ENCODE measurements around the gene TMEM140. TPM values are rescaled to one million over a fixed set of nuclear protein-coding genes. Genes with fewer than 3 reads are reported as not detected.

Gene TMEM140
- total RNA-seq, 5 donors from 2014 or later (not counting 1 experiment from before 2014, with no cell fraction given) = 20.7 to 32.7 (median 25.8) TPM

DNA sequence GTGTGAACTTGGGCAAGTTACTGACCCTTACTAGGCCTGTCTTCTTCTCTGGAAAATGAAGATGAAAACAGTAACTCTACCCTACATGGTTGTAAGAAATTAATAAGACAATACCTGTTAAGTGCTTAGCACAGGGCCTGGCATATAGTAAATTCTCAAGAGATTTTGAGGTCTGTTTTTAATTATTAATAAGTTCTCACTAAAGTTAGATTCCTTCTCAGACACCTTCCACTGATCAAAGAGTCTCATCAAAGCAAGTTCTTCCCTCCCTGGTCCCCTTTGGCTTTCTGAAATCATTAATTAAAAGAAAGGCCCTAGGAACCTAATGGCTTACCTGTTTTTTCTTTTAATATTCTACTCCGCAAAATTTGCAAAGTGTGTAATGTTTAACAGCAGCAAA lies 4.6 kb downstream of the TMEM140 start:
- Mint-ChIP-seq H3K27ac (peak overlapping the region in 1 of 2 donors; percentile 43), H3K27me3 (no peaks in the 10 kb centered on the region), H3K9me3 (peaks cover 24 to 39% (median 37%) of the 10 kb centered on the region in 3 donors), H3K4me3 (peak overlapping the region in 1 of 3 donors; percentile 50), H3K4me1 (peaks cover 76 to 80% (median 77%) of the 10 kb centered on the region in 3 donors), H3K36me3 (peaks cover 65% of the 10 kb centered on the region)
- Histone ChIP-seq H3K36me3 (ENCODE audit: control insufficient read depth in 2 of 2, extremely low read depth in 1 of 2, insufficient read depth in 1 of 2, low read length in 1 of 2) (peaks cover 0 to 16% of the 10 kb centered on the region in 2 donors), H3K4me3 (ENCODE audit: control insufficient read depth in 1 of 2, extremely low read depth in 1 of 2, low read length in 1 of 2) (no peak overlapping the region), H3K27ac (ENCODE audit: low read length) (no peak overlapping the region), H3K9me3 (peaks cover 3% of the 10 kb centered on the region), H3K27me3 (replicated peaks in 1 of 2; ENCODE audit: control insufficient read depth in 2 of 2, extremely low read depth in 1 of 2, insufficient read depth in 2 of 2, low read length in 1 of 2) (no peaks in the 10 kb centered on the region), H3K4me1 (ENCODE audit: control insufficient read depth in 1 of 2, extremely low read depth in 1 of 2, insufficient read depth in 2 of 2, low read length in 2 of 2) (peaks cover 15 to 19% of the 10 kb centered on the region in 2 experiments)
- no CpG with 5 or more reads among the region's 1 CpG for WGBS (ENCODE audit: insufficient coverage)
- CTCF ChIA-PET = no interaction called here
- POLR2A ChIA-PET = no interaction called here
- no peak for DNase-seq
- ATAC-seq (replicated peaks in 1 of 4) = no peak

DNA sequence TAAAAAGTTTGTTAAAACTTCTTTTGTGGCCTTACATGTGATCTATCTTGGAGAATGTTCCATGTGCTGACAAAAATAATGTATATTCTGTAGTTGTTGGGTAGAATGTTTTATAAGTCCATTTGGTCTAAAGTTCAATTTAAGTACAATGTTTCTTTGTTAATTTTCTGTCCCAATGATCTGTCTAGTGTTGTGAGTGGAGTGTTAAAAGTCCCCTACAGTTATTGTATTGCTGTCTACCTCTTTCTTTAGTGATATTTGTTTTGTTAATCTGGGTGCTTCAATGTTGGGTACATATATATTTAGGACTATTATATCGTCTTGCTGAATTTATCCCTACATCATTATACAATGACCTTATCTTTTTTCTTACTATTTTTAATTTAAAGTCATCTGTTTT lies 6.9 kb downstream of the TMEM140 start:
- no peaks in the 10 kb centered on the region for H3K27me3 ChIP-seq (replicated peaks in 1 of 2; ENCODE audit: control insufficient read depth in 2 of 2, extremely low read depth in 1 of 2, insufficient read depth in 2 of 2, low read length in 1 of 2)
- H3K27ac Mint-ChIP-seq = no peak overlapping the region
- peaks cover 75% of the 10 kb centered on the region for H3K36me3 Mint-ChIP-seq
- peaks cover 3% of the 10 kb centered on the region for H3K9me3 ChIP-seq
- peaks cover 0 to 16% of the 10 kb centered on the region in 2 donors for H3K36me3 ChIP-seq (ENCODE audit: control insufficient read depth in 2 of 2, extremely low read depth in 1 of 2, insufficient read depth in 1 of 2, low read length in 1 of 2)
- H3K9me3 Mint-ChIP-seq = peaks cover 24 to 39% (median 37%) of the 10 kb centered on the region in 3 donors
- no CpG with 5 or more reads among the region's 1 CpG for WGBS (ENCODE audit: insufficient coverage)
- H3K4me3 Mint-ChIP-seq = no peak overlapping the region
- DNase-seq (no peak), ATAC-seq (replicated peaks in 1 of 4) (no peak)
- H3K4me1 Mint-ChIP-seq = peaks cover 70 to 89% (median 89%) of the 10 kb centered on the region in 3 donors
- no peak overlapping the region for H3K27ac ChIP-seq (ENCODE audit: low read length)
- ChIA-PET CTCF (no interaction called here), POLR2A (no interaction called here)
- peaks cover 2 to 34% of the 10 kb centered on the region in 2 experiments for H3K4me1 ChIP-seq (ENCODE audit: control insufficient read depth in 1 of 2, extremely low read depth in 1 of 2, insufficient read depth in 2 of 2, low read length in 2 of 2)
- H3K4me3 ChIP-seq (ENCODE audit: control insufficient read depth in 1 of 2, extremely low read depth in 1 of 2, low read length in 1 of 2) = no peak overlapping the region
- no peaks in the 10 kb centered on the region for H3K27me3 Mint-ChIP-seq

DNA sequence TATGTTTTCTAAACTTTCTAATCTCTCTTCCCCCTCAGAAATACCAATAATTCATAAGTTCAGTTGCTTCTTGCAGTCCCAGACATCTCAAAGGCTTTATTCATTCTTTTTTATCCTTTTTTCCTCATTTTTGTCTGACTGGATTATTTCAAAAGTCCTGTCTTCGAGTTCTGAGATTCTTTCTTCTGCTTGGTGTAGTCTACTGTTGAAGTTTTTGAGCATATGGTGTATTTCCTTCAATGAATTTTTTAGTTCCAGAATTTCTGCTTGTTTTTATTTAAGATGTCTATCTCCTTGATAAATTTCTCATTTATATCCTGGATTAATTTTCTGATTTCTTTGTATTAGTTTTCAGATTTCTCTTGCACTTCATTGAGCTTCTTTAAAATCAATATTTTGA lies 8.4 kb downstream of the TMEM140 start:
- no peak overlapping the region for H3K27ac Mint-ChIP-seq

DNA sequence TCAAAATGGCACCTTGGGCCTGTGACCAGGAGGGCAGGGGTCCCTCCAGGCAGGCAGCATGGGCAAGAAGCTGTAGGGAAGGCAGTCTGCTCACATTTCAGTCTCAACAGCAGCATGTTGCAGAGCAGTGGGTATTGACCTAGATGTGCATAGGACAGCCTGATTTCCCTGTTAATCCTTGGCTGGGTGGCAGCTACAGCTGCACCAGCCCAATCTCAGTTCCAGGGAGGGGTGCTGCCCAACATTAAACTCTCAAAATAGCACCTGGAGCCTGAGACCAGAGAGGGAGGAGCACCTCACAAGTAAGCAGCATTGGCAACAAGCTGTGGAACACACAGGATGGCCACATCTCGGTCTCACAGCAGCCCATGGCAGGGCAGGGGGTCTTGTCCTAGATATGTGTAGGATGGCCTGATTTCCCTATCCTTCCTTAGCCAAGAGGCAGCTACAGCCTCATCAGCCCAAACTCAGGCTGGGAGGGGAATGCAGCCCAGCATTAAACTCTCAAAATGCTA lies 10.3 kb downstream of the TMEM140 start:
- CTCF ChIA-PET = interaction anchor here (0.6 to 1.4 kb wide), 3 partner anchors 13 to 402 kb away, joined by 3 to 5 read pairs (median 3); partner anchors contain the start of gene AGBL3 (in 1 of the 2)
- Histone ChIP-seq H3K27me3 (replicated peaks in 1 of 2; ENCODE audit: control insufficient read depth in 2 of 2, extremely low read depth in 1 of 2, insufficient read depth in 2 of 2, low read length in 1 of 2) (no peaks in the 10 kb centered on the region), H3K4me1 (ENCODE audit: control insufficient read depth in 1 of 2, extremely low read depth in 1 of 2, insufficient read depth in 2 of 2, low read length in 2 of 2) (peaks cover 2 to 32% of the 10 kb centered on the region in 2 experiments), H3K4me3 (ENCODE audit: control insufficient read depth in 1 of 2, extremely low read depth in 1 of 2, low read length in 1 of 2) (no peak overlapping the region), H3K9me3 (peaks cover 3% of the 10 kb centered on the region), H3K27ac (ENCODE audit: low read length) (no peak overlapping the region), H3K36me3 (ENCODE audit: control insufficient read depth in 2 of 2, extremely low read depth in 1 of 2, insufficient read depth in 1 of 2, low read length in 1 of 2) (peaks cover 0 to 10% of the 10 kb centered on the region in 2 donors)
- H3K36me3 Mint-ChIP-seq = peaks cover 83% of the 10 kb centered on the region
- no peak overlapping the region for H3K4me3 Mint-ChIP-seq
- peak overlapping the region; percentile 61 to 68 for H3K27ac Mint-ChIP-seq
- H3K9me3 Mint-ChIP-seq = peaks cover 28 to 42% (median 39%) of the 10 kb centered on the region in 3 donors
- no CpG with 5 or more reads among the region's 1 CpG for WGBS (ENCODE audit: insufficient coverage)
- H3K4me1 Mint-ChIP-seq = peaks cover 71 to 90% (median 83%) of the 10 kb centered on the region in 3 donors
- no peak for ATAC-seq (replicated peaks in 1 of 4)
- no peak for DNase-seq
- no peaks in the 10 kb centered on the region for H3K27me3 Mint-ChIP-seq
- POLR2A ChIA-PET = no interaction called here

More for the DNA sequence above, 8.4 kb downstream of the TMEM140 start:
- Mint-ChIP-seq H3K36me3 (peaks cover 84% of the 10 kb centered on the region), H3K27me3 (no peaks in the 10 kb centered on the region), H3K4me1 (peaks cover 72 to 89% (median 89%) of the 10 kb centered on the region in 3 donors), H3K4me3 (peak overlapping the region in 1 of 3 donors; percentile 10), H3K9me3 (peaks cover 24 to 39% (median 37%) of the 10 kb centered on the region in 3 donors)
- no CpG with 5 or more reads among the region's 1 CpG for WGBS (ENCODE audit: insufficient coverage)
- peaks cover 2 to 34% of the 10 kb centered on the region in 2 experiments for H3K4me1 ChIP-seq (ENCODE audit: control insufficient read depth in 1 of 2, extremely low read depth in 1 of 2, insufficient read depth in 2 of 2, low read length in 2 of 2)
- no peaks in the 10 kb centered on the region for H3K27me3 ChIP-seq (replicated peaks in 1 of 2; ENCODE audit: control insufficient read depth in 2 of 2, extremely low read depth in 1 of 2, insufficient read depth in 2 of 2, low read length in 1 of 2)
- no peak for DNase-seq
- no peak for ATAC-seq (replicated peaks in 1 of 4)
- H3K4me3 ChIP-seq (ENCODE audit: control insufficient read depth in 1 of 2, extremely low read depth in 1 of 2, low read length in 1 of 2) = no peak overlapping the region
- ChIA-PET CTCF (interaction anchor here in 1 of 2 donors (1.2 to 1.3 kb wide), 2 partner anchors 13 to 170 kb away, joined by 3 to 5 read pairs; partner anchors contain the start of gene AGBL3), POLR2A (no interaction called here)
- peaks cover 0 to 16% of the 10 kb centered on the region in 2 donors for H3K36me3 ChIP-seq (ENCODE audit: control insufficient read depth in 2 of 2, extremely low read depth in 1 of 2, insufficient read depth in 1 of 2, low read length in 1 of 2)
- H3K9me3 ChIP-seq = peaks cover 3% of the 10 kb centered on the region
- H3K27ac ChIP-seq (ENCODE audit: low read length) = no peak overlapping the region

DNA sequence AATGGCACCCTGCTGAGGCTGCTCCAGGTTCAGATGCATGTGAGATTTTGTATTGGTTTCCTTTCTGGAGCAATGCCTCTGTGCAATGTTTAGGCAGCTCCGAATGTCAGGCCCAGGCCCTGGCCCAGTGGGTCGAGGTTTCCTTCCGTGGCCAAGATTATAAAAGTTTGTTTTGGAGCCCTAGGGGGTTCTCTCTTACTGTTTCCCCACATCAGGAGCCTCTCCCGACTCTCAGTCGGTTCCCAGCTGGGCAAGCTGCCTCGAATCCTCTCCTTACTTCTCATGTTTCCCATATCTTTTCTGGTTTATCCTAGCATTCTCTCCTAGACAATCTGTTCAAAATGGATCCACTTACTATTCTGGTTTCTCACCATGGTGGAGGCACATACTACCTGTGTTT lies 11.0 kb downstream of the TMEM140 start:
- H3K4me3 Mint-ChIP-seq = peak overlapping the region in 1 of 3 donors; percentile 0
- ChIA-PET POLR2A (no interaction called here), CTCF (interaction anchor here in 1 of 2 donors (1.4 kb wide), 1 partner anchor 172 kb away, joined by 5 read pairs; the partner anchor contains the start of gene AGBL3)
- Histone ChIP-seq H3K27me3 (replicated peaks in 1 of 2; ENCODE audit: control insufficient read depth in 2 of 2, extremely low read depth in 1 of 2, insufficient read depth in 2 of 2, low read length in 1 of 2) (no peaks in the 10 kb centered on the region), H3K4me3 (ENCODE audit: control insufficient read depth in 1 of 2, extremely low read depth in 1 of 2, low read length in 1 of 2) (no peak overlapping the region), H3K36me3 (ENCODE audit: control insufficient read depth in 2 of 2, extremely low read depth in 1 of 2, insufficient read depth in 1 of 2, low read length in 1 of 2) (peaks cover 3 to 12% of the 10 kb centered on the region in 2 donors), H3K4me1 (ENCODE audit: control insufficient read depth in 1 of 2, extremely low read depth in 1 of 2, insufficient read depth in 2 of 2, low read length in 2 of 2) (peaks cover 2 to 32% of the 10 kb centered on the region in 2 experiments), H3K9me3 (peaks cover 3% of the 10 kb centered on the region), H3K27ac (ENCODE audit: low read length) (no peak overlapping the region)
- ATAC-seq (replicated peaks in 1 of 4) (no peak), DNase-seq (no peak)
- H3K9me3 Mint-ChIP-seq = peaks cover 24 to 38% (median 34%) of the 10 kb centered on the region in 3 donors
- peaks cover 67 to 86% (median 78%) of the 10 kb centered on the region in 3 donors for H3K4me1 Mint-ChIP-seq
- H3K27ac Mint-ChIP-seq = peak overlapping the region; percentile 68 to 93
- peaks cover 79% of the 10 kb centered on the region for H3K36me3 Mint-ChIP-seq
- no peaks in the 10 kb centered on the region for H3K27me3 Mint-ChIP-seq
- 100% methylated on average over 3 of the region's 6 CpGs for WGBS (ENCODE audit: insufficient coverage)

DNA sequence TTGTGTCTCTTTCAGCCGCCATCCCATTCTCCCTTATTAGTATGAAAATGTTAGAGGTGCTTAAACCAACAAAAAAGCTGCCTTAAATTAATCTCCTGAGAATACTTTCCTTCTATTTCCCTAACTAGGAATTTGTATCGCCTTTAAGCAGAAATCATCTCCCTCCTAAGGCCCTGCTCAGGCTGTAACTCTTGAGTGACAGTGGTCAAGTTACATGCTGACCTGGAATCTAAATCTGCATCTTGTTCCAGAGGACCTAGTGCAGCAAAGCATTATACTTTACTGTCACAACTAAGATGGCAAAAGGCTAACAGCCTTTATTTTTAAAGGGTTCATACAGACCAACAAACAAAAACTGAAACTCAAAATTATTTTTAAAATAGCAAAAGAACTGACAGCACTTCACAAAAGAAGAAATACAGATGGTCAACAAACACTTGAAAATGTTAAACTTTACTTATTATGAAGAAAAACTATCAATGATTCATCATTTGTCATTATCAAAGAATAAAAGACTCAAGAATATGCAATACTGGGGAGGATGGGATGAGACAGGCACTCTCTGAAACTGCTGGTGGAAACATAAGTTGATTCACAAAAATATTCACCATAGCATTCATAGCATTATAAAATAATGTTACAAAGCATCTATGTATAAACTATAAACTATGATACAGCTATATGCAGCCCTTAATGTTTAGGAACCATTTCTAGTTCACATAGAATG lies 11.7 kb downstream of the TMEM140 start:
- CTCF ChIA-PET = no interaction called here
- H3K4me1 ChIP-seq (ENCODE audit: control insufficient read depth in 1 of 2, extremely low read depth in 1 of 2, insufficient read depth in 2 of 2, low read length in 2 of 2) = peaks cover 2 to 32% of the 10 kb centered on the region in 2 experiments
- H3K27me3 Mint-ChIP-seq = no peaks in the 10 kb centered on the region
- peaks cover 19 to 31% (median 27%) of the 10 kb centered on the region in 3 donors for H3K9me3 Mint-ChIP-seq
- peak overlapping the region; percentile 68 to 93 for H3K27ac Mint-ChIP-seq
- peaks cover 77% of the 10 kb centered on the region for H3K36me3 Mint-ChIP-seq
- no peak overlapping the region for H3K27ac ChIP-seq (ENCODE audit: low read length)
- no CpG with 5 or more reads among the region's 2 CpGs for WGBS (ENCODE audit: insufficient coverage)
- POLR2A ChIA-PET = interaction anchor here in 1 of 2 donors (0.7 kb wide), 1 partner anchor 22 kb away, joined by 3 read pairs; no protein-coding TSS in a partner anchor
- no peak overlapping the region for H3K4me3 ChIP-seq (ENCODE audit: control insufficient read depth in 1 of 2, extremely low read depth in 1 of 2, low read length in 1 of 2)
- no peak for DNase-seq
- peak in 1 of 4 experiments; percentile 7 for ATAC-seq (replicated peaks in 1 of 4)
- no peaks in the 10 kb centered on the region for H3K27me3 ChIP-seq (replicated peaks in 1 of 2; ENCODE audit: control insufficient read depth in 2 of 2, extremely low read depth in 1 of 2, insufficient read depth in 2 of 2, low read length in 1 of 2)
- peaks cover 61 to 85% (median 74%) of the 10 kb centered on the region in 3 donors for H3K4me1 Mint-ChIP-seq
- peak overlapping the region; percentile 0 to 29 (median 24) for H3K4me3 Mint-ChIP-seq
- H3K36me3 ChIP-seq (ENCODE audit: control insufficient read depth in 2 of 2, extremely low read depth in 1 of 2, insufficient read depth in 1 of 2, low read length in 1 of 2) = peaks cover 3 to 15% of the 10 kb centered on the region in 2 donors
- peaks cover 3% of the 10 kb centered on the region for H3K9me3 ChIP-seq
